IMR-90 (cell line): Measurements from ENCODE around the gene GNAT1.

Experiments
- BHLHE40 ChIP-seq: fragments of 150-350 bp; IDR thresholded peaks from 2 replicates; pipeline ENCODE4 v1.6.1; 2016; ENCODE audit warnings: mild to moderate bottlenecking, low read depth, low read length
- CEBPB ChIP-seq: IDR thresholded peaks from 2 replicates; pipeline ENCODE4 v1.6.1; 2012; ENCODE audit warnings: low read depth, low read length, improper control_type of control experiment
- CTCF ChIP-seq: conservative IDR thresholded peaks from 2 replicates; pipeline ENCODE4 v1.5.1; 2012; ENCODE audit warnings: mild to moderate bottlenecking, low read depth, low read length, improper control_type of control experiment
- POLR2A ChIP-seq: IDR thresholded peaks from 2 replicates; pipeline ENCODE4 v1.6.1; 2012; ENCODE audit warnings: mild to moderate bottlenecking, low read depth, low read length
- RAD21 ChIP-seq: IDR thresholded peaks from 2 replicates; pipeline ENCODE4 v1.6.1; 2012; ENCODE audit warnings: low read length, improper control_type of control experiment
- RFX5 ChIP-seq: IDR thresholded peaks from 2 replicates; pipeline ENCODE4 v1.8.0; 2012; ENCODE audit warnings: low read depth, mild to moderate bottlenecking, low read length, moderate library complexity
- USF2 ChIP-seq: fragments of 150-350 bp; IDR thresholded peaks from 2 replicates; pipeline ENCODE4 v1.6.1; 2017; ENCODE audit warnings: mild to moderate bottlenecking, antibody characterized with exemption, low read length, low read depth

GRCh38 chr3:50174947-50175524 lies 16.4 kb upstream of the GNAT1 start:
- no peak for TF ChIP-seq CTCF
- TF ChIP-seq POLR2A: no peak
- TF ChIP-seq RAD21: no peak
- TF ChIP-seq USF2: no peak
- no peak for TF ChIP-seq RFX5
- TF ChIP-seq BHLHE40: no peak
- TF ChIP-seq CEBPB: no peak
